IPS DF 6.9 (cell line): ENCODE results near the gene ZNRF2.
"Not testable (repeated sequence)": the region's sequence is repeated elsewhere in the genome, so short reads cannot be mapped to it uniquely, and the experiment has no call there.

ENCODE experiments used
- DNase-seq: peaks from one replicate; pipeline ENCODE4 v3.0.0-alpha.2; 2013; ENCODE audit warnings: low read depth, low spot score
- H3K27ac ChIP-seq: one replicate; pipeline ENCODE4 v1.5.1; 2013; ENCODE audit warnings: low read length, control low read depth
- H3K27me3 ChIP-seq: 2 replicates; pipeline ENCODE4 v1.6.1; 2013; ENCODE audit warnings: mild to moderate bottlenecking, low read length; ENCODE audit not compliant: control insufficient read depth, insufficient read depth
- H3K36me3 ChIP-seq: 2 replicates; pipeline ENCODE4 v1.6.1; 2013; ENCODE audit warnings: low read length; ENCODE audit not compliant: control insufficient read depth, insufficient read depth
- H3K4me1 ChIP-seq: 2 replicates; pipeline ENCODE4 v1.6.1; 2013; ENCODE audit warnings: low read length; ENCODE audit not compliant: control insufficient read depth, insufficient read depth
- H3K4me3 ChIP-seq: 2 replicates; pipeline ENCODE4 v1.5.1; 2013; ENCODE audit warnings: mild to moderate bottlenecking, low read length
- H3K9me3 ChIP-seq: 2 replicates; pipeline ENCODE4 v1.6.1; 2013; ENCODE audit warnings: low read length, inconsistent platforms; ENCODE audit not compliant: control insufficient read depth, insufficient read depth
- WGBS: extraction: QIAGEN DNeasy Blood & Tissue Kit; methylation state at CpG from one replicate; pipeline ENCODE4 v1.1.7; 2013; ENCODE audit warnings: mixed read lengths, missing lambda C conversion rate; ENCODE audit not compliant: insufficient read length, insufficient coverage; 5-methylcytosine and 5-hydroxymethylcytosine counted together

The ZNRF2 gene

DNA sequence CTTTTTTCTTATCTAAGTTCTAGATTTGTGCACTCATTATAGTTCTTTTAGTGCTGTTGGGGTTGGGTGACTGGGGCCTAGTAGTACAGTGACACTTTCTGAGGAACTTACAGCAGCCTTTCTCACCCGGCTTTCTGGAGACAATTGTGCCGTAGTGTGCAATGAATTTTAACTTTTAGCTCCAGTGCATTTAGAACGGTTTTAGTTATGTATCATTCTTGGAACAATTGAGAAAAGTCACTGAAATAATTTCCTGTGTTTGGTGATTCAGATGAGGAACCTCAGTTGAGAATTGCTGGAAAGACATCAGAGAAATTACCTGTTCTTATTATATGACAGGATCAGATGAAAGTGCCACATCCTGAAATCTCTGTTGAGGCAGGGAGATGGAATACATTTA lies 3.2 kb downstream of the ZNRF2 start:
- no CpG with 5 or more reads among the region's 3 CpGs for WGBS
- DNase-seq, H3K36me3 ChIP-seq, H3K4me1 ChIP-seq, H3K9me3 ChIP-seq, H3K27me3 ChIP-seq, H3K27ac ChIP-seq, H3K4me3 ChIP-seq: not testable (repeated sequence)

DNA sequence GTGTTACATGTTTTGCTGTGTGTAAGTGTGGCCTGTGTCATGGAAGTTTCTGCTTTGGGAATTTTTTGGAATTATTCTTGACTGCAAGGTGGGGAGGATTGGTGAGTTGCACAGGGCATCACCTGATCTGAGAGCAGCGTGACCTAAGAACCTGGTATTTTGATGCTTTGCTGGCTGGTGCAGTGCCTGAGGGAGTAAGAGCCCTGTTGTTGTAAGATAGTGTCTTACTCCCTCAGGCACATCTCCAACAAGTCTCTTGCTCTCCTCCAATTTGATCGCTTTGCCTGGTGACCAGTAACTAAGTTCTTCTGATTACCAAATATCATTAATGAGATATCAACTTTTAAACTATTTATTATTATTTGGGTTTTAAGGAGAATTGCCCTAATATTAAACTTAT lies 5.2 kb downstream of the ZNRF2 start:
- H3K4me3 ChIP-seq, DNase-seq, H3K27me3 ChIP-seq, H3K27ac ChIP-seq, H3K4me1 ChIP-seq, H3K9me3 ChIP-seq, H3K36me3 ChIP-seq: not testable (repeated sequence)
- no CpG with 5 or more reads among the region's 2 CpGs for WGBS

DNA sequence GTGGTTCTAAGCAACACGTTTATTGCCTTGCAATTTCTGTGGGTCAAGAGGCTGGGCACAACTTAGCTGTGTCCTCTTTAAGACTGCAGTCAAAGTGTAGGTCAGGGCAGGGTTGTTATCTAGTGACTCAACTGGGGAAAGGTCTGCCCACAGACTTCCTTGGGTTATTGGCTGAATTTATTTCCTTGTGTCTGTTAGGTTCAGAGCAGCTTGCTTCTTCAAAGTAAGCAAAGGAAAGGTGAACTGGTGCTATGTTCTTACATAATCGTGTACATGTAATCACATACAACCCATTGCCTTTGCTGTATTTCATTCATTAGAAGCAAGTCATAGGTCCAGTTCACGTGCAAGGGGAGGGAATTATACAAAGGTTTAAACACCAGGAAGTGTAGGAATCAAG lies 5.9 kb downstream of the ZNRF2 start:
- not testable (repeated sequence) for H3K4me1 ChIP-seq, H3K27me3 ChIP-seq, H3K9me3 ChIP-seq, H3K27ac ChIP-seq, H3K4me3 ChIP-seq, DNase-seq, H3K36me3 ChIP-seq
- WGBS, result no CpG with 5 or more reads among the region's 3 CpGs

DNA sequence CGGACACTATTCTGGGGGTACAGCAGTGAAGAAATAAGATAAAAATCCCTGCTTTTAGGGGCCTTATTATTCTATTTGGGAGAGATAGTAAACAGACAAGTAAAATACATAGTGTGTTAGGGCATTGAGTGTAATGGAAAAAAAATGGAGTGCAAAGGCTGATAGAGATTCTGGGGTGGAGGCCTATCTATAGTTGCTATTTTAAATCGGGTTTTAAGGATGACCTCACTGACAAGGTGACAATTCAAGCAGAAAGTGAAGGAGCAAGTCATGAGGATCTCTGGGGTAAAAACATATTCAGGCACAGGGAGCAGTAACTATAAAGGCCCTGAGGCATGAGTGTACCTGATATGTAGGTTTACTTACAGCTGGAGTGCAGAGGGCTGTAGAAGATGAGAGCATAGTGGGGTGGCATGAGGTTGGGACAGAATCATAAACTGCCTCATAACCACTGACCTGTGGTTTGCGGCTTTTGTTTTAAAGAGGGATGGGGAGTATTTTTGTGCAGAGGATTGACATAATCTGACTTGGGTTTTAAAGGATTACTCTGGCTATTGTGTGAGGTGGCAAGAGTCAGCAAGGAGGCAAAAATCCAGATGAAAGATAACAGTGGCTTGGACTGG lies 8.1 kb downstream of the ZNRF2 start:
- no CpG with 5 or more reads among the region's 3 CpGs for WGBS
- not testable (repeated sequence) for H3K27me3 ChIP-seq, H3K4me1 ChIP-seq, H3K36me3 ChIP-seq, DNase-seq, H3K27ac ChIP-seq, H3K4me3 ChIP-seq, H3K9me3 ChIP-seq

DNA sequence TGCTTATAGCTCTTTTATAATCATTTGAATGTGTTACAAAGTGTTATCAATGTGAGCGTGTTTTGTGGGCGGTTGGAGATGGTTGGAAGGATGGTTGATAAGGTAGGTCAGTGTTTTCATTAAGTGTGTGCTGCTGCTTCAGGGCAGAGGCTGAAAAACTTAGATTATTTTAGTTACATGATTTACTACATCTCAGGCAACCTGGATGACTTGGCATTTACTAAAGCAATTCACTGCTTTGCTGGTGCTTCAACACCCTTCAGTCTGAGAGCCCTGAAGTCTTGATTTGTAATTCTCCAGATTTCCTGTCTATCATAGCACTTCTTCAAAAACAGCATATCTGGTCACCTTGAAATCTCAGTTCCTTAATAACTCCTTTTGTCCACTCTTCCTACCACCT lies 11.9 kb downstream of the ZNRF2 start:
- DNase-seq, H3K27ac ChIP-seq: not testable (repeated sequence)

DNA sequence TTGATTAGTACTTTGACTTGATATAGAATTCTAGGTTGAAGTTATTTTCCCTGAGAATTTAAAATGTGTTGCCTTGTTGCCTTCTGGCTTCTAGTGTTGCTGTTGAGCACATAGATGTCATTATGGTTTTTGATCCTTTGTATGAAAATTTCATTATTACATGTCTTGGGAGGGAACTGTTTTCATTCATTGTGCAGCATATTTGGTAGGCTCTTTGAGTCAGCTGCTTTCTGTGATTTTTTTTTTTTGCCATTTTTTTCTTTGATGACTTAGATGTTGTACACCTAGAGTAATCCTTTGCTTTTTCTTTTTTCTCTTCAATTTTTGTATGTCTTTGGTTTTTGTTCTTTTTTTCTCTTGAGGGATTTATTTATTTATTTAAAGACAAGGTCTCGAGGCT lies 13.1 kb downstream of the ZNRF2 start:
- H3K27me3 ChIP-seq, H3K36me3 ChIP-seq, DNase-seq, H3K27ac ChIP-seq, H3K4me1 ChIP-seq, H3K9me3 ChIP-seq, H3K4me3 ChIP-seq: not testable (repeated sequence)
- no CpG with 5 or more reads among the region's 1 CpG for WGBS

More for the DNA sequence above, 11.9 kb downstream of the ZNRF2 start:
- H3K9me3 ChIP-seq, H3K4me3 ChIP-seq, H3K36me3 ChIP-seq, H3K27me3 ChIP-seq, H3K4me1 ChIP-seq: not testable (repeated sequence)
- no CpG with 5 or more reads among the region's 2 CpGs for WGBS

DNA sequence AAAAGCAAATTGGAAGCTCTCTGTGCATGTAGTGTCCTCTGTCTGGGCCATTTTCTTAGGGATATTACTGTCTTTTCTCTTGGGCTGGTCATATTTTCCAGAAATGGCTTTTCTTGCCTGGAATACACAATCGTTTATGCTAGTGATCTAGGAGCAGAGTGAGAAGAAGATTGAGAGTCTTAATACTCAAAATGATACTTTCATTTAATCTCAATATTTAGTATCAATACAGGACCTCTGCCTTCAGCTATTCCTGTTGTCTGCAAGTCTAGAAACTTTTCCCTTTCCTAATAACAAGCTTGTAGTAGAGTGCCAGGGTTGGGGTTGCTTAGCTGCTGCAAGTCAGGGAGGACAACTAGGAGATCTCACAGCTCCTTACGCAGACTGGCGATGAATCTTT lies 14.0 kb downstream of the ZNRF2 start:
- H3K4me1 ChIP-seq, DNase-seq, H3K27ac ChIP-seq, H3K9me3 ChIP-seq, H3K4me3 ChIP-seq, H3K27me3 ChIP-seq, H3K36me3 ChIP-seq: not testable (repeated sequence)
- WGBS, result no CpG with 5 or more reads among the region's 3 CpGs

DNA sequence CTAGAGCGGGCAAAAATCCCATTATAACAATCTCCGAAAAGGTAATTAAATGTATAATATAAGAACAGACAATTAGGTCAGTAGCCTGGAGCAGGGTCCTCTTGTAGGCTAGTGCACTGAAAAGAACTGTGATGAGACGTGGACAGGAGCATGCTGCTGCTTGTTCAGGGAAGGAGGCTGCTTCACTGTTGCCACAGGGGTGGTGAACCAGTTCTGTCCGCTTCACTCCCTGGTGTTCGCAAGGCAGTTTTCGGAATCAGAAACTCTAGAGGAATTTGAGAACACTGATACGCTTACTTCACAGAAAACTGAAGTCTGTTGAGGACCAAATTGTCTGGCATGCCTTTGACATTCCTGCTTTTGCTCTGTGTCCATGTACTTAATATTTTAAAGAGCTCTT lies 17.4 kb downstream of the ZNRF2 start:
- no peaks in the 10 kb centered on the region for H3K4me1 ChIP-seq
- H3K36me3 ChIP-seq, result no peaks in the 10 kb centered on the region
- H3K4me3 ChIP-seq, result no peak overlapping the region
- DNase-seq, result no peak
- no peaks in the 10 kb centered on the region for H3K27me3 ChIP-seq
- H3K27ac ChIP-seq, result no peak overlapping the region
- no peaks in the 10 kb centered on the region for H3K9me3 ChIP-seq
- WGBS, result no CpG with 5 or more reads among the region's 7 CpGs

DNA sequence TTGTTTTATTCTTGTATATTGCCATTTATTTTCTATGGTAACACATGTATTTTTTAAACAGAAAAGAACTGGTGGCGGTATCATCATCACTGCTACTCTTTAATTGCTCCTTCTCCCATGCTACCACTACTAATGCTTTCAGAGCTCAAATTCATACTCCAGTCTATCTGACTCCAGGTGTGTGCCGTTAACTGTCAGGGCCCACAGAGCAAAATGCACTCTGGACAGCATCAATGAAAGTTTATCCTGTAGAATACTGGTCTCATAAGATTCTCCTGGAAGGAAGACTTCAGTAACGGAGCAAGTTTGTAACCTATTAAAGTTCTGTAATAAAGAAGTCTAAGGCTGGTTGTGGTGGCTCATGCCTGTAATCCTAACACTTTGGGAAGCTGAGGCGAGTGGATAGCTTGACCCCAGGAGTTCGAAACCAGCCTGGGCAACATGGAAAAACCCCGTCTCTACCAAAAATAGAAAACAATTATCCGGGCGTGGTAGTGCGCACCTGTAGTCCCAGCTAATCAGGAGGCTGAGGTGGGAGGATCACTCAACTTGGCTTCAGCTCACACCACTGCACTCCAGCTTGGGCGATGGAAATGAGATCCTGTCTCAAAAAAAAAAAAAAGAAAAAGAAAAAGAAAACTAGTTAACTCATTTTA lies 18.4 kb downstream of the ZNRF2 start:
- no peaks in the 10 kb centered on the region for H3K27me3 ChIP-seq
- H3K4me1 ChIP-seq, result no peaks in the 10 kb centered on the region
- no peaks in the 10 kb centered on the region for H3K9me3 ChIP-seq
- H3K27ac ChIP-seq, result no peak overlapping the region
- DNase-seq, result no peak
- H3K36me3 ChIP-seq, result no peaks in the 10 kb centered on the region
- no CpG with 5 or more reads among the region's 10 CpGs for WGBS
- no peak overlapping the region for H3K4me3 ChIP-seq

DNA sequence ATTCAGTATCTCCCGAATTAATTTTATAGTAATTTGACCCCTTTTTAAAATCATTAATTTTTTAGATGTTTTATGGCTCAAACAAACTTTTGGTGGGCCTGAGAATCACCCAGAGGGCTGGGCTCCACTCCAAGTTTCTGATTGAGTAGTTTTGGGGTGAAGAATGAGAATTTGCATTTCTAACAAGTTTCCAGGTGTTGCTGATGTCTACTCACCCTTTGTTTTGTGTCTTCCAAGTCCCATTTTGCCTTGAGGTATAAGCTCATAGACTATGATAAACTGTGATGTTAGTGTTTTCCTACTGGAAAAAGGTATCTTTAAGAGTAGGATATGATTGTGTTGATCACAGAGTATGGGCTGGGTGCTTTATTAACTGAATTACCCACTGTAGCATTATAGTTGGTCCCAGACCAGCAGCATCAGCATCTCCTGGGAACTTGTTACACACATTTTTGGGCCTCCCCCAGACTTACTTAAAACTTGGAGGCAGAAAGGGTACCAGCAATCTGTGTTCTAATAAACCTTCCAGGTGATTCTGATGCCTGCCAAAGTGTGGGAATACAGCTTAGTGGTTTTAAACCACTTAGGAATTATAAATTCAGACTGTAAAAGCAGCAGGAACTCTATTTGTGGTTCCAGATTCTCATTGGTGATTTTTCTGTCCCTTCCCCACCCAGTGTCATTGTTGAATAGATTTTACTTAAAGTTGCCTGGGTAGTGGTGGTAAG lies 19.1 kb downstream of the ZNRF2 start:
- Histone ChIP-seq H3K9me3 (no peaks in the 10 kb centered on the region), H3K4me1 (no peaks in the 10 kb centered on the region), H3K4me3 (no peak overlapping the region), H3K36me3 (no peaks in the 10 kb centered on the region), H3K27me3 (no peaks in the 10 kb centered on the region), H3K27ac (no peak overlapping the region)
- no CpG with 5 or more reads among the region's 1 CpG for WGBS
- DNase-seq, result no peak
